ENCODE measurements around the gene DZIP3. TPM values are rescaled to one million over a fixed set of nuclear protein-coding genes. Genes with fewer than 3 reads are reported as not detected.

The DZIP3 gene
- total RNA-seq, 2 donors from 2014 or later: 6.8 to 8.5 TPM

- intact Hi-C loops (cut with DNase I): no loop called here
- H3K27me3 ChIP-seq: no peaks in the 10 kb centered on the region
- no peak overlapping the region for H3K9ac ChIP-seq (ENCODE audit: low read depth in 2 of 2, low read length in 2 of 2)
- no peak overlapping the region for H3K4me3 ChIP-seq
- H3K4me1 ChIP-seq: no peaks in the 10 kb centered on the region
- H3K36me3 ChIP-seq: no peaks in the 10 kb centered on the region
- no peaks in the 10 kb centered on the region for H3K9me3 ChIP-seq
- no peak for TF ChIP-seq CTCF (IDR thresholded peaks at IDR 0.05)
- no peak overlapping the region for H3K27ac ChIP-seq
- DNase-seq: no peak
These were observed 12.9 kb downstream of the DZIP3 start for GRCh38 chr3:108602249-108602934.

GRCh38 chr3:108602935-108603294, 13.4 kb downstream of the DZIP3 start:
- intact Hi-C loops (cut with DNase I): no loop called here
- DNase-seq: no peak
- no peak overlapping the region for H3K27ac ChIP-seq
- H3K27me3 ChIP-seq: no peaks in the 10 kb centered on the region
- TF ChIP-seq CTCF (IDR thresholded peaks at IDR 0.05): no peak
- no peak overlapping the region for H3K4me3 ChIP-seq
- no peaks in the 10 kb centered on the region for H3K9me3 ChIP-seq
- H3K9ac ChIP-seq (ENCODE audit: low read depth in 2 of 2, low read length in 2 of 2): no peak overlapping the region
- no peaks in the 10 kb centered on the region for H3K4me1 ChIP-seq
- no peaks in the 10 kb centered on the region for H3K36me3 ChIP-seq

- Histone ChIP-seq H3K9ac (ENCODE audit: low read depth in 2 of 2, low read length in 2 of 2) (no peak overlapping the region), H3K27me3 (no peaks in the 10 kb centered on the region), H3K4me3 (no peak overlapping the region), H3K36me3 (no peaks in the 10 kb centered on the region), H3K27ac (no peak overlapping the region), H3K4me1 (no peaks in the 10 kb centered on the region), H3K9me3 (no peaks in the 10 kb centered on the region)
- no peak for DNase-seq
- no peak for TF ChIP-seq CTCF (IDR thresholded peaks at IDR 0.05)
- intact Hi-C loops (cut with DNase I): no loop called here
These were observed 14.2 kb downstream of the DZIP3 start for GRCh38 chr3:108603691-108604090.

GRCh38 chr3:108605028-108605427, 15.5 kb downstream of the DZIP3 start:
- DNase-seq: no peak
- Histone ChIP-seq H3K27me3 (no peaks in the 10 kb centered on the region), H3K4me1 (no peaks in the 10 kb centered on the region), H3K27ac (no peak overlapping the region), H3K36me3 (no peaks in the 10 kb centered on the region), H3K4me3 (no peak overlapping the region), H3K9ac (ENCODE audit: low read depth in 2 of 2, low read length in 2 of 2) (no peak overlapping the region), H3K9me3 (no peaks in the 10 kb centered on the region)
- intact Hi-C loops (cut with DNase I): no loop called here
- TF ChIP-seq CTCF (IDR thresholded peaks at IDR 0.05): no peak

GRCh38 chr3:108605491-108605890, 16.0 kb downstream of the DZIP3 start:
- H3K4me3 ChIP-seq: no peak overlapping the region
- no peaks in the 10 kb centered on the region for H3K27me3 ChIP-seq
- no peak for TF ChIP-seq CTCF (IDR thresholded peaks at IDR 0.05)
- no peaks in the 10 kb centered on the region for H3K36me3 ChIP-seq
- no peak overlapping the region for H3K9ac ChIP-seq (ENCODE audit: low read depth in 2 of 2, low read length in 2 of 2)
- H3K27ac ChIP-seq: no peak overlapping the region
- DNase-seq: no peak
- intact Hi-C loops (cut with DNase I): no loop called here
- no peaks in the 10 kb centered on the region for H3K9me3 ChIP-seq
- H3K4me1 ChIP-seq: no peaks in the 10 kb centered on the region
